ENCODE data around the gene KRTAP27-1. TPM values are rescaled to one million over a fixed set of nuclear protein-coding genes. Genes with fewer than 3 reads are reported as not detected.
A peak's percentile ranks its signal among the peaks of the same experiment; 100 is the strongest.

The KRTAP27-1 gene
- total RNA-seq, 8 experiments from 2014 or later: not detected

DNA sequence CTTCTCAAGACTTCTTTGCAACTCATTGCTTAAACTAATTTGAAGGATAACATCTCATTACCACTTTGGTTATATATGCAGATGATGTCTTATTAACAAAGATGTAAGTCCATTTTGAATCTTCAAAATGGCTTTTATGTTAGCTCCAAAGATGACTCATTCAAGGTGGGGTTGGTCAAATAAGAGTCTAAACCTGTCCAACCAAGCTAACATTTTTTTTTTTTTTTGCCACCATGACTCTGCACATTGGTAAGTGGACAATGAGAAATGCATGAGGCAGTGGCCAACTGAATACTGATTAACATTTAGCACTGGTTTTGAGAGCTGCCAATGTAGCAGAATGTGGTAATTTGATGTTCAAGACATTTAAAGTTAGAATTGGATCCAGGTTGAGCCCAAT, 278 bp upstream of the KRTAP27-1 start:
- peak in 3 of 8 experiments; percentile 44 to 73 (median 46) for ATAC-seq (replicated peaks in 6 of 8)
- H3K4me3 ChIP-seq: no peak overlapping the region
- H3K4me1 ChIP-seq (replicated peaks in 1 of 2): peaks cover 0 to 8% of the 10 kb centered on the region in 2 donors
- in situ Hi-C loops (cut with MboI; ENCODE audit: low pct_unique_long_range_greater_than_20kb in 2 of 9, low sequenced_read_pairs in 9 of 9, unreplicated experiment in 9 of 9): loop anchor here in 1 of 9 experiments (25.0 kb wide), 1 partner anchor 725 kb away; no protein-coding TSS in a partner anchor
- H3K27ac ChIP-seq: no peak overlapping the region

- Histone ChIP-seq H3K4me3 (no peak overlapping the region), H3K27ac (no peak overlapping the region), H3K4me1 (replicated peaks in 1 of 2) (peaks cover 0 to 8% of the 10 kb centered on the region in 2 donors)
- WGBS, 10 experiments: 0 to 100% (median 83%) methylated on average over 1 to 2 of the region's 2 CpGs; no CpG with 5 or more reads in 1 of the 10 experiments
- in situ Hi-C loops (cut with MboI; ENCODE audit: low pct_unique_long_range_greater_than_20kb in 2 of 9, low sequenced_read_pairs in 9 of 9, unreplicated experiment in 9 of 9): loop anchor here in 1 of 9 experiments (25.0 kb wide), 1 partner anchor 726 kb away; no protein-coding TSS in a partner anchor
- no peak for ATAC-seq (replicated peaks in 6 of 8)
Measured at GRCh38 chr21:30336596-30336995, 898 bp downstream of the KRTAP27-1 start.

DNA sequence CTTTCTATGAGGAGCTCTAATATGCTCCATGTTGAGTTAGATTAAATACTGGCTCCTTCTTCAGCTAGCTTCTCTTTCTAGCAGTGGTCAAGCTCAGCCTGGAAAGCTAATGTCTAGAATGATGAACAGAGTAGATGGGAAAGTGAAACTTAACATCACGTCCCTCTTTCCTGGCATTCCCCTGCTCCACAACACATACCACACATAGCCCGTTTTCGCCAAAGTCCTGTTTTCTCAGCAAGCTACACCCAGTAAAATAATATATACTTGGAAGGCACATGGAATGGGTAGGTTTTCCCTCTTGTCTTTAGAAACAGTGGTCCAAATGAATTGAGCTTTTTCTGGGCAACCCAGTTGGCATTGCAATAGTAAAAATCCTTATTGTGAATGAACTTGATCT, 3.8 kb downstream of the KRTAP27-1 start:
- in situ Hi-C loops (cut with MboI; ENCODE audit: low pct_unique_long_range_greater_than_20kb in 2 of 9, low sequenced_read_pairs in 9 of 9, unreplicated experiment in 9 of 9): loop anchor here in 1 of 9 experiments (25.0 kb wide), 1 partner anchor 729 kb away; no protein-coding TSS in a partner anchor
- Histone ChIP-seq H3K27ac (no peak overlapping the region), H3K4me3 (no peak overlapping the region), H3K4me1 (replicated peaks in 1 of 2) (peaks cover 0 to 7% of the 10 kb centered on the region in 2 donors)
- 0 to 100% (median 66%) methylated on average over 1 to 3 of the region's 3 CpGs; no CpG with 5 or more reads in 2 of the 10 experiments for WGBS, 10 experiments
- no peak for ATAC-seq (replicated peaks in 6 of 8)

- H3K4me3 ChIP-seq: no peak overlapping the region
- H3K27ac ChIP-seq: no peak overlapping the region
- H3K4me1 ChIP-seq (replicated peaks in 1 of 2): no peaks in the 10 kb centered on the region
- ATAC-seq (replicated peaks in 6 of 8): no peak
- in situ Hi-C loops (cut with MboI; ENCODE audit: low pct_unique_long_range_greater_than_20kb in 2 of 9, low sequenced_read_pairs in 9 of 9, unreplicated experiment in 9 of 9): loop anchor here in 1 of 9 experiments (25.0 kb wide), 1 partner anchor 730 kb away; no protein-coding TSS in a partner anchor
- WGBS, 10 experiments: 20 to 100% (median 77%) methylated on average over 1 to 2 of the region's 2 CpGs; no CpG with 5 or more reads in 2 of the 10 experiments
Measured at GRCh38 chr21:30332681-30333080, 4.8 kb downstream of the KRTAP27-1 start.

DNA sequence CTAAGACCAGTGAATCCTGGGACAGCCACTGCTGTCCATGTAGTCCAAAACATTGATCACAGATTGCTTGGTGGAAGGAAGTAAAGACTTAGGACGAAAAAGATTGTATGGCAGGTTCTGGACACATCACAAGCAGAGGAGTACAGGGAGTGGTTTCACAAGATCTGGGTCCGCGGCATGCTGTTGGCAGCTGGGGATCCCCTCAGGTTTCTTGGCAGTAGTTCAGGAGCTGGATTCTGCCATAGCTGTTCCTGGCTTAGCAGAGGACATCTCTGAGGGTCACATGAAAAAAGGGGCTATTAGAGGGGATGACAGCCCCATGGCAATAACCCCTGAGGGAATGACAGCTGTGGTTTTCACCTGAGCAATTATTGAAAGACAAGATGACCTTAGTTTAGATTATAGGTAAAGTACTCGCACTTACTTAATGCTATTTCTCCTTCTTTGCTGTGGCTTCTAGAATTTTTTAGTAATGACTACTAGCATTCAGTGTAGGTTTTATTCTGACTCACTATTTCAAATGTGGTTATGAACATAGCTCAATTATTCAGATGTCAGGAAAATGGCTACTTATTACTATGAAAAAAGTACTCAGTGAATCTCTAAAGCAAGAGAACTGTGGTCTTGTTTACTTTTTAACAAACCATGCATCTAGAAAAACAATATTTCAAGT, 8.2 kb downstream of the KRTAP27-1 start:
- WGBS, 10 experiments: 0 to 100% (median 85%) methylated on average over 1 to 4 of the region's 4 CpGs; no CpG with 5 or more reads in 2 of the 10 experiments
- no peak overlapping the region for H3K4me3 ChIP-seq
- in situ Hi-C loops (cut with MboI; ENCODE audit: low pct_unique_long_range_greater_than_20kb in 2 of 9, low sequenced_read_pairs in 9 of 9, unreplicated experiment in 9 of 9): loop anchor here in 1 of 9 experiments (25.0 kb wide), 1 partner anchor 733 kb away; no protein-coding TSS in a partner anchor

DNA sequence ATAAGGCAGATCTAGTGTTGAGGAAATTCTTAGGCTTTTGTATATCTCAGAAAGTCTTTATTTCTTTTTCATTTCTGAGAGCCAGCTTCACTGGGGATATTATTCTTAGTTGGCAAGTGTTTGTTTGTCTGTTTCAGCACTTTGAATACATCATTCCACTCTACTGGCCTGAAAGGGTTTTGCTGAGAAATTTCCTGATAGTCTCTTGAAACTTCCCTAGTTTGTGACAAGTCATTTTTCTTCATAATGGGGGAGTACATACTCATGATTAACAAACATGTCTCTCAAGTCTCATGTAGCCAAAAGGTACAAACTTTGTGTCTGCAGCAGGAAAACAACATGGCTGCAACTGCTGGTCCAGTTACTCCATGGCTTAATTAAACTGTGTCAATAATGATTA, 11.1 kb downstream of the KRTAP27-1 start:
- Histone ChIP-seq H3K27ac (no peak overlapping the region), H3K4me1 (replicated peaks in 1 of 2) (no peaks in the 10 kb centered on the region), H3K4me3 (no peak overlapping the region)
- no peak for ATAC-seq (replicated peaks in 6 of 8)
- in situ Hi-C loops (cut with MboI; ENCODE audit: low pct_unique_long_range_greater_than_20kb in 2 of 9, low sequenced_read_pairs in 9 of 9, unreplicated experiment in 9 of 9): loop anchor here in 1 of 9 experiments (25.0 kb wide), 1 partner anchor 736 kb away; no protein-coding TSS in a partner anchor

More for the DNA sequence above, 8.2 kb downstream of the KRTAP27-1 start:
- Histone ChIP-seq H3K27ac (no peak overlapping the region), H3K4me1 (replicated peaks in 1 of 2) (no peaks in the 10 kb centered on the region)
- no peak for ATAC-seq (replicated peaks in 6 of 8)

DNA sequence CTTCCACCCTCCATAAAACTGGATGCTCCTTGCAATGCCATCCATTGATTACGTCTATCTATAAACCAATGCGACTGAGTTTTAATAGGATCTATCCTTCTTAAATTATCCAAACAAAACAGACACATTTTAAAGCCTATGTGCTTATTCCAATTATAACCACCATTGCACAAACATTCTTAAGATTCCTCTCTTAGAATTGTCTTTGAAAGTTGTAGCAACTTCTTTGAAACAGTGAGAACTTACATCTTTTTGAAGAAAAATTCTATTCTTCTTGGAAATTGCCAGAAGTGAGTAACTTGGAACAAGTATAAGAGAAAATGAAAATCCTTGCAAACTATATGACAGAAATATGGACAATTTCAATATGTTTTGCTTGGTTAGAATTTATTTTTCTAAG, 17.3 kb downstream of the KRTAP27-1 start, which contains the start of gene KRTAP26-1:
Gene KRTAP26-1, minus strand, starts transcription at position 101 of the 400 bp plus-strand sequence. CDS start 280 bp downstream, outside the sequence.
- no peak for ATAC-seq (replicated peaks in 6 of 8)
- WGBS, 10 experiments: 23 to 100% (median 93%) methylated on average over 2 of the region's 2 CpGs; no CpG with 5 or more reads in 1 of the 10 experiments
- Histone ChIP-seq H3K27ac (no peak within 1 kb of the TSS), H3K4me1 (replicated peaks in 1 of 2) (no peaks in the 10 kb centered on the region), H3K4me3 (no peak within 1 kb of the TSS)
- in situ Hi-C loops (cut with MboI; ENCODE audit: low pct_unique_long_range_greater_than_20kb in 2 of 9, low sequenced_read_pairs in 9 of 9, unreplicated experiment in 9 of 9): no loop called here

- in situ Hi-C loops (cut with MboI; ENCODE audit: low pct_unique_long_range_greater_than_20kb in 2 of 9, low sequenced_read_pairs in 9 of 9, unreplicated experiment in 9 of 9): no loop called here
- 14 to 100% (median 85%) methylated on average over 1 to 2 of the region's 2 CpGs for WGBS, 10 experiments
- Histone ChIP-seq H3K27ac (no peak overlapping the region), H3K4me1 (replicated peaks in 1 of 2) (no peaks in the 10 kb centered on the region), H3K4me3 (no peak overlapping the region)
- ATAC-seq (replicated peaks in 6 of 8): no peak
Measured at GRCh38 chr21:30315701-30316100, 21.8 kb downstream of the KRTAP27-1 start.

- no peak overlapping the region for H3K4me3 ChIP-seq
- in situ Hi-C loops (cut with MboI; ENCODE audit: low pct_unique_long_range_greater_than_20kb in 2 of 9, low sequenced_read_pairs in 9 of 9, unreplicated experiment in 9 of 9): no loop called here
- no peak overlapping the region for H3K27ac ChIP-seq
- H3K4me1 ChIP-seq (replicated peaks in 1 of 2): no peaks in the 10 kb centered on the region
- 60 to 94% (median 80%) methylated on average over 1 to 2 of the region's 2 CpGs; no CpG with 5 or more reads in 5 of the 10 experiments for WGBS, 10 experiments
- ATAC-seq (replicated peaks in 6 of 8): peak in 1 of 8 experiments; percentile 58
Measured at GRCh38 chr21:30306884-30307283, 30.6 kb downstream of the KRTAP27-1 start.

DNA sequence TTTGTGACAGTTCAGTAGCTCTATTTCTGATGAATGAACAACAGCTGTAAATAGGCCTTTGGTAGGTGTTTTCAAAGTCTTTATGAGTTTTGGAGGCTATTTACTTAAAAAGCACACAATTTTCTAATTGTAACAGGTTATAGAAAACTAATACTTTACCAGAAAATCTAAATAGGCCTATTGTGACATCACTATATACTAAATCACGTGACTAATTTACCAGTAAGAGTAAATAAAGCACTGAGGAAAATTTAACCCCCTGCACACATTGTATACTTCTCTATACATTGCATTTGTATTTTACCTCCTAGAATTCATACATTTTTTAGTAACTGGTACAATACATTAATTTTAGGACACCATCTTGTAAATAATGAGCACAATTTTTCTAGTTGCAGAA, 32.4 kb downstream of the KRTAP27-1 start:
- Histone ChIP-seq H3K4me3 (no peak overlapping the region), H3K4me1 (replicated peaks in 1 of 2) (no peaks in the 10 kb centered on the region), H3K27ac (no peak overlapping the region)
- WGBS, 10 experiments: 0 to 100% (median 67%) methylated on average over 1 of the region's 1 CpG; no CpG with 5 or more reads in 2 of the 10 experiments
- in situ Hi-C loops (cut with MboI; ENCODE audit: low pct_unique_long_range_greater_than_20kb in 2 of 9, low sequenced_read_pairs in 9 of 9, unreplicated experiment in 9 of 9): no loop called here
- no peak for ATAC-seq (replicated peaks in 6 of 8)

- H3K27ac ChIP-seq: no peak within 1 kb of the TSS
- in situ Hi-C loops (cut with MboI; ENCODE audit: low pct_unique_long_range_greater_than_20kb in 2 of 9, low sequenced_read_pairs in 9 of 9, unreplicated experiment in 9 of 9): no loop called here
- ATAC-seq (replicated peaks in 6 of 8): no peak
- H3K4me3 ChIP-seq: no peak within 1 kb of the TSS
- 0 to 96% (median 69%) methylated on average over 1 to 2 of the region's 2 CpGs; no CpG with 5 or more reads in 3 of the 10 experiments for WGBS, 10 experiments
- no peaks in the 10 kb centered on the region for H3K4me1 ChIP-seq (replicated peaks in 1 of 2)
Measured at GRCh38 chr21:30289215-30289614, 48.3 kb downstream of the KRTAP27-1 start, which contains the start of gene KRTAP25-1. Gene KRTAP25-1, minus strand, starts transcription at chr21:30289514. Its CDS starts 24 bp downstream, at chr21:30289490.
